Osteocyte (in vitro differentiated cells): ENCODE measurements around the gene ZNF592. TPM values are rescaled to one million over a fixed set of nuclear protein-coding genes. Genes with fewer than 3 reads are reported as not detected.
A peak's percentile ranks its signal among the peaks of the same experiment; 100 is the strongest.

Experiments
- DNase-seq: peaks from one replicate; pipeline ENCODE4 v3.0.0; 2021; ENCODE audit warnings: mixed read lengths; ENCODE audit not compliant: unreplicated experiment; ENCODE audit errors: extremely low spot score
- H3K27ac Mint-ChIP-seq: one replicate; pipeline ENCODE4 v1.8.0; 2021; ENCODE audit warnings: mild to moderate bottlenecking, mixed read lengths; ENCODE audit not compliant: unreplicated experiment
- H3K27me3 Mint-ChIP-seq: one replicate; pipeline ENCODE4 v1.8.0; 2021; ENCODE audit warnings: mixed read lengths; ENCODE audit not compliant: unreplicated experiment
- H3K36me3 Mint-ChIP-seq: one replicate; pipeline ENCODE4 v1.8.0; 2021; ENCODE audit warnings: mixed read lengths; ENCODE audit not compliant: unreplicated experiment
- H3K4me1 Mint-ChIP-seq: one replicate; pipeline ENCODE4 v1.8.0; 2021; ENCODE audit warnings: mixed read lengths; ENCODE audit not compliant: unreplicated experiment
- H3K4me3 Mint-ChIP-seq: one replicate; pipeline ENCODE4 v1.8.0; 2021; ENCODE audit warnings: mild to moderate bottlenecking, moderate library complexity, mixed read lengths; ENCODE audit not compliant: unreplicated experiment
- H3K9me3 Mint-ChIP-seq: one replicate; pipeline ENCODE4 v1.8.0; 2021; ENCODE audit warnings: mixed read lengths; ENCODE audit not compliant: unreplicated experiment
- CTCF ChIP-seq: fragments of 200-600 bp; sonication (generic); IDR thresholded peaks from 2 replicates; pipeline ENCODE4 v1.5.0; 2021; ENCODE audit warnings: antibody characterized with exemption, mild to moderate bottlenecking, moderate library complexity
- total RNA-seq: library from RNA; stranded (reverse); gene quantifications from 2 replicates; pipeline ENCODE4 v1.2.1, GENCODE V29; 2021

Gene ZNF592
- total RNA-seq, 1 donor from 2014 or later = 30.1 TPM

GRCh38 chr15:84794162-84794547 is 45.8 kb downstream of the ZNF592 start:
- no peak for DNase-seq
- no peak for TF ChIP-seq CTCF
- H3K36me3 Mint-ChIP-seq = peaks cover 37% of the 10 kb centered on the region
- no peaks in the 10 kb centered on the region for H3K9me3 Mint-ChIP-seq
- no peak overlapping the region for H3K27ac Mint-ChIP-seq
- H3K4me3 Mint-ChIP-seq = no peak overlapping the region
- peaks cover 25% of the 10 kb centered on the region for H3K4me1 Mint-ChIP-seq
- H3K27me3 Mint-ChIP-seq = no peaks in the 10 kb centered on the region

- Mint-ChIP-seq H3K27ac (no peak overlapping the region), H3K36me3 (peaks cover 42% of the 10 kb centered on the region), H3K9me3 (no peaks in the 10 kb centered on the region), H3K4me1 (peaks cover 25% of the 10 kb centered on the region), H3K4me3 (no peak overlapping the region), H3K27me3 (no peaks in the 10 kb centered on the region)
- DNase-seq = no peak
- no peak for TF ChIP-seq CTCF
Observed at GRCh38 chr15:84795186-84795585, 46.8 kb downstream of the ZNF592 start.

- no peak for DNase-seq
- no peaks in the 10 kb centered on the region for H3K9me3 Mint-ChIP-seq
- TF ChIP-seq CTCF = no peak
- no peak overlapping the region for H3K4me3 Mint-ChIP-seq
- peak overlapping the region; percentile 81 for H3K27ac Mint-ChIP-seq
- peaks cover 15% of the 10 kb centered on the region for H3K4me1 Mint-ChIP-seq
- peaks cover 39% of the 10 kb centered on the region for H3K36me3 Mint-ChIP-seq
- no peaks in the 10 kb centered on the region for H3K27me3 Mint-ChIP-seq
Observed at GRCh38 chr15:84797212-84797611, 48.8 kb downstream of the ZNF592 start.

- Mint-ChIP-seq H3K4me3 (no peak overlapping the region), H3K27me3 (no peaks in the 10 kb centered on the region), H3K9me3 (no peaks in the 10 kb centered on the region), H3K27ac (peak overlapping the region; percentile 81), H3K36me3 (peaks cover 34% of the 10 kb centered on the region), H3K4me1 (peaks cover 12% of the 10 kb centered on the region)
- no peak for TF ChIP-seq CTCF
- no peak for DNase-seq
Observed at GRCh38 chr15:84797801-84798200, 49.4 kb downstream of the ZNF592 start.

GRCh38 chr15:84798436-84798946 is 50.1 kb downstream of the ZNF592 start:
- H3K36me3 Mint-ChIP-seq = peaks cover 38% of the 10 kb centered on the region
- H3K4me1 Mint-ChIP-seq = peaks cover 12% of the 10 kb centered on the region
- TF ChIP-seq CTCF = no peak
- H3K27ac Mint-ChIP-seq = no peak overlapping the region
- no peak for DNase-seq
- no peaks in the 10 kb centered on the region for H3K27me3 Mint-ChIP-seq
- H3K9me3 Mint-ChIP-seq = no peaks in the 10 kb centered on the region
- H3K4me3 Mint-ChIP-seq = no peak overlapping the region
